HG03108 (cell line): Measurements from ENCODE around the gene ASTN2.

Experiments used
- ATAC-seq: cut with Tn5 transposase; IDR thresholded peaks from one replicate; pipeline ENCODE4 v1.9.1; 2021; ENCODE audit warnings: moderate library complexity; ENCODE audit not compliant: unreplicated experiment

Gene ASTN2

DNA sequence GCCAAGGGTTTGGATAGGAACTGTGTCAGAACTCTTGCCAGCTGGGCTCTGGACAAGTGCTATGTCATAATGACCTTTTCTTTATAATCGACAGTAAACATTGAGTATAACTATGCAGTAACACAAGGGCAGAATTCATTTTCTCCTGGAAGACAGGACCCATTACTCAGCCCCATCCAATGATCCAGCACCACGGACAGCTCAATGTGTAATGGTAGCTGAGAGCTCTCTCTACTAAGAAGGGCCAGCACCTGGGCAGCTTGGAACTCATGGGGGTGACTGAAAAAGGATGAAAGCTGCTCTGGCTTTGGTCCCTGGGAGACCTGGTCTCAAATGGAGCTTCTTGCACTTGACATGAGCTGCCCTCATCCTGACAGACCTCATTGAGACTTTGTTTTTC lies 380.0 kb downstream of the ASTN2 start:
- no peak for ATAC-seq

DNA sequence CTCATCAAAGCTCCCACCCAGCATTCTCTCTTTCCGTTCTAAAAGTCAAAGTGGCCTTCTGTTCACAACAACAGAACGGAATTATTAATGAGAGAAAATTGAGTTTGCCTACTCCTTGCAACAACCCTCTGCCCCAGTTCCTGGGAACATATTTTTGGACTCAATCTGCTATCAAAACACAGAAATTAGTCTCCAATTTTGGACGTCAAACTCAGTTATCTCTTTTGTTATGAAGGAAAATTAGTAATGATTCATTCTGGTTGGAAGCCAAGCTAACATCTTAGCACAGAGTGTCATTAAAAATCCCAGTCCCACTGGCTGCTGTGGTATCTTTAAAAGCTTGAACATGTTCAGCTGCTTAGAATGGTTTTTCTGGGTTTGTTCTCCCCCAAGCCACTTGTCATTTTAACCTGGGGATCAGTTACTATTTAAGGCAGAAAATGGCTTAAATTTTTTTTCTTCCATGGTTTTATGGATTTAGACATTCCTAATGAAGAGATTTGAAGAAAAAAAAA lies 384.5 kb downstream of the ASTN2 start:
- no peak for ATAC-seq

DNA sequence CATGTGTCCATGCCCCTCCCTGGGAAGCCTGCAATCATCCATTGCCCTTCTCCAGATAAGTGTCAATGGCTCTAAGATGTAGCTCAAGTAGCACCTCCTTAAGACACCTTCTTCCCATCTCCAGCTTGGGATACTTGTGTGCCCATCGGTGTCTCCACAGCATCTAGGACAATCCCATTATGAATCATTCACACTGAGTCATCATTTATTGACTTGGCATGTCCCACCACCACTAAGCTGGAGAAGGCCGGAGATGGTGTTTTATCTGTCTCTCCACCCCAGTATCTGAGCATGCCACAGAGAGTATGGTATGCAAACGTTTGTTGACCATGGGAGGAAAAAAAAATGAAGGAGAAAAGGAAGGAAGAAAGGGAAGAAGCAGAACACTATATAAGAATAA lies 385.5 kb downstream of the ASTN2 start:
- ATAC-seq = no peak

DNA sequence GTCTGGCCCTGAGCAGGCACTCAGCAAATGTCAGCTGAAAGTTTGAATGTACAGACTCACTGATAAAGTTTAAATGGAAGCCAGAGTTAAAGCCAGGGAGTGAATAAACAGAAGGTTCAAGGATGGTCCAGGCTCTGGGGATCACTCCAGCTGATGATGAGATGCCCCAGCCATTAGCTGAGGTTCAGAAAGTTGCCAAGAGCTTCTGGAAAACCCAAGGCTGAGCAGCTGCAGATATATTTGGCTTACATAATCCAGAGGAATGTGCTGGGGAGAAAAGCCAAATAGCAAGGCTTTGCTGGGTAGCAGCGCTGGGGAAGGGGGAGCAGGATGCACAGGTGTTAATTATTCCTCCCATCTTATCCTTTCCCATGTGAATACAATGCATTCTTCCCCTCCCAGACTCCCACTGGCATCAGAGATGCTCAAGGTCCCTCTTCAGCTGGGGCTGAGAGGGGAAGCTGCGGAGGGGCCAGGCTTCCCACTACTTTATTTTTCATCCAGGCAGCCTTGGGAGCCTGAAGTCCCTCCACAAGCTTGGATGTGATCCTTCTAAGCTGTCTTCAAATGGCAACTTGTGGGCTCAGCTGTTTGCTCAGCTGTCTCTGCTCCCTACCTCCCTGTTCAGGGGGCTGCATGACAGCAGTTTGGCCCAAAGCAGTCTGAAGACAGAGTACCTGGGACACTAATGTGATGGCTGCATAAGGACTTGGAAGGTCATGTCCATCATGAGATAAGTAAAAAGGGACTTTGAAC lies 386.6 kb downstream of the ASTN2 start:
- ATAC-seq = no peak

DNA sequence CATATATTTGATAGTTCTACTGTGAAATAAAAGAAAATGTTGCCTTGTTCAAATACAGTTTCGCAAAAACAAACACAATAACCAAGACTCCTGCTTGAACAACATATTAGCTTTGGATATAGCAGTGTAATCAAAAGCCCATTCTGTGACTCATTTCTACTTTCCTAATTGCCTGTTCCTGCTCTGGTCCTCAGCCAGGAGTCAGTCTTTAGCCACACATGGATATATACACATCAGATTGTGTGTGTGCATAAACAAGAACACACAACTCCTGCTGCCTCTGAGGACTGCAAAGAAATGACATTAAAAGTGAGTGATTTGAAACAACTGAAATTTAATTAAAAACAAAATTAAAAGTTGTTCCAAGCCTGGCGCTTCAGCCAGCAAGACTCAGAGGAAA lies 393.0 kb downstream of the ASTN2 start:
- no peak for ATAC-seq

DNA sequence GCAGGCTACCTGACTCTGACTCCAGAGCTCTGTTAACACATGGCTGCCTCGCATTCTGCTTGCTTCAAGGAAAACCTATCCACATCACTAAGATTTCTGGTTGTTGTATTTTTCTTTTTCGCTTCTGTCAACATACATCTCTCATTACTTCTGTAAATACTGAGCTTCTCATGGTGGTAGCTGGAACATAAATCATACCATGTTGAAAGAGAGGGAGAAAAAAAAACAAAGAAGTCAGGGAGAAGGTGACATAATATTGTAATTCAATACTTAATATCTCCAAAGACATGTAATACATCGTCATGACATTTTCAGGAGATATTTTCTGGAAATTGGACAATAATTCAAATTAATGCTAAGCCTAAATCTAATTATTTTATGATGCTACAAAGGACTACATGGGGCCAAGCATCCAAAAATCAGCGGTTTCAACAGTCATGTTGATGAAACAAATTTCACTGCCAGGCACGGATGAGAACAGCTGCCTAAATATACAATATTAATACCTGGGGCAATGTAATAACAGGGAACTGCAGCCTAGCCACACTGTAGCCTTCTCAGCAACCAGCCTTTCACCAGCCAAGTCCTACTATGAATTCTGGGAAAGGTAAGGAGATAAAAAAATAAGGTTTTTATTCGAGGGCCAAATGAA lies 395.8 kb downstream of the ASTN2 start:
- no peak for ATAC-seq

DNA sequence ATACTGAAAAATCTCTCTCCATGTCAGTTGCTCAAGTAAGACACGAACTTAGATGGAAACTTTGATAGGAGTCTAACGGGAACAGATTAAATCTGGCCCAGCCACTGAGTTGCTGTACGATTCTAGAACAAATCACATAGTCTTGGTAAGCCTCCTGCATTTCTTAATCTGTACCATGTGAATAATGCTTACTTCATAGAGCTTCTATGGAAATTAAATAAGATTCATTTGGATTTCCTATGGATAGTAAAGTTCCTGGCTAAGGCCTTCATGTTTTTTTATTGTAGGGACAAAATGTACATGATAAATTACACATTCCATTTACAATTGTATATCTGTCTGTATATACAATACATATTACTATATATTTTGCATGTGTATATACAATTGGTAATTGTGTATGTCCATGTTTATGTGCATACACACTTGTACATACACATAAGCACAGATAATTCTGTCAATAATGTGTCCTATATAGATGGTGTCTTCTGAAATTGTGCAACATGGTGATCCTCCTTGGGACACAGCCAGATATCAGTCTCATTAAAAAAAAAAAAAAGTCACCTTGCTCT lies 397.4 kb downstream of the ASTN2 start:
- ATAC-seq = no peak

DNA sequence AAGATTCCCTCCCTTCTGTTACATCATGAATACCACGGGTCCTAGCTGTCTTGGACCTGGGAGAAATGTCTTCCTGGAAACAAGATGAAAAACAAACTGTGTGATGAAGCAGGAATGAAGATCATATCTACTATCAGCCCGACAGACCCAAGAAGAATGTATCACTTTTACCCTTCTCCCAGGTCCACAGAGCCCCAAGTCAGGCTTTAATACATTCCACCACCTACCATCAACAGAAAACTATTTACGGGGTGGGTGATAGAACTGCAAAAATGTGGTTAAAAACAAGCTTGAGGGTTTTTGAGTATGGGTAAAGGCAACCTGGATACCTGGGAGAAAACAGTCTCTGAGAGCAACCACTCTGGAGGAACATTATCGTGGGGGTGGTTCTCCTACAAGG lies 400.8 kb downstream of the ASTN2 start:
- ATAC-seq = no peak

DNA sequence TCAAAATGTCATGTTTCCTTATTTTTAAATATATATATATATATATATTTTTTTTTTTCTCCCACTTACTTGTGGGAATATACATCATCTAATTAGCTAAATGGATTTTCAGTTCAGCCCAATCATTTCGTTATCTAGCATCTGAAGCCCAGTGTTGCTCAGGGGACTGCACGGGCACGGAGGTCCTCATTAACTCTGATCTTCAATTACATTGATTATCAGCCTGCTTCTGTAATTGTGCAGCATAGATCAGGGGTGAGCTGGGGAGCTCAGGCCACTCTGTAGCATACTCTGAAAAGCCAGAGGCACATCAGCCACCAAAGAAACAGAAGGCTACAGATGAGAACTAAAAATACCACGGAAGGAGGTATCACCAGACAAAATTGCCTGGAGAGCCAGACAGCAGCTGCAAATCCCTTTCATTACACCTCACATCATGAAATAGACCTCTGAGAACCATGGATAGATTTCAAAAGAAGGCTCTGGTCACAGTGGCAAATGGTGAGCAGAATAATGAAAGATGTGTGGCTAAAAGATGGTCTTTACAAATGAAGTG lies 401.3 kb downstream of the ASTN2 start:
- no peak for ATAC-seq

DNA sequence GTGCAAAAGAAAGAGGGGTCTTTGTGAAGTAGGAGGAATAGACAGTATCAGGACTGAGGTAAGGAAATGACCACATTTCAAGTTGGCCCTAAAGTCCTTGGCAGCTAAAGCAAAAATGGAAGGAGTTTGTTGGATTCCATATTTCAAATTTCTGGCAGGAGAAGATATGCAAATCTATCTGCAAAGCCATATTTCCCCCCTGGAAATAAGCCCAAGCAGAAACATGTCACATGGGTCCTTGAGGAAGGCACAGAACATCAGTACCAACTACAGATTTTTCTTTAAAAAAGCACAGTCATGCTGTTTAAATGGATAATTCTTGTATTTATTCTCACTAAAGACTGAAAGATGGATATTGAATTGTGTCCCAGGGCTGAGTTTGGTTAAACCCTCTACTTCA lies 404.8 kb downstream of the ASTN2 start:
- no peak for ATAC-seq

DNA sequence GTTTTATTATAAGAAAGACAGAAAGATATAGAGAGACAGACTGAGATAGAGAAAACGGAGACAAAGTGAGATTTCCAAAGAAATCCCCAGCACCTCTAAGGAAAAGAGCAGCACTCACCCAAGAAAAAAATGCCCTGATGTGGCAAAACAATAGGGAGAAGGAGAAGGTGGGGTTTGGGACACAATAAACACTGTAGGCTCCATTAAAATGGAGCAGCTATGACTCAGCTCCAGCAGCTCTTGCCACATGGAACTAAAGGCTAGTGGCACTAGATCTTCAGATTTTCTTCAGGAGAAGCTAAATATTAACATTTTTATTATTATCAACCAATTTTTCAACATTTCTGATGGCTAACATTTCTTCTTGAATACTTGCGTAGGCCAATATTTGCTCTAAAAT lies 406.0 kb downstream of the ASTN2 start:
- ATAC-seq = no peak

DNA sequence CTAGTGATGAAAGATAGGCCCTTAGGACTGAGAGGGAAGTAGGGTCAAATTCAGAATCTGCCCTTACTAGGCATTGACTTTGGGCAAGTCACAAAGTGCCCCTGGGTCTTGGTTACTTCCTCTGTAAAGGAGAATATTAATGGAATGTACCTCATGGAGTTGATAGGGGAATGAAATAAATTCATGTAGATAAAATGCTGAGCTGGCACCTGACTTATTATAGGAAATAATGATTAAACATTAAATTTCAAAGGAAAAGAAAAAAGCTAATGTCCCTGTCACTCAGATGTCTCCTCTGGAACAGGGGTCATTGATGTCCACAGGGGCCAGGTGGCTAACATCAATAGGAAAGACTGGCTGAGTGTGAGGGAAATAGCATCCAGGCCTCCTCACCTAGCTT lies 406.4 kb downstream of the ASTN2 start:
- ATAC-seq = no peak

DNA sequence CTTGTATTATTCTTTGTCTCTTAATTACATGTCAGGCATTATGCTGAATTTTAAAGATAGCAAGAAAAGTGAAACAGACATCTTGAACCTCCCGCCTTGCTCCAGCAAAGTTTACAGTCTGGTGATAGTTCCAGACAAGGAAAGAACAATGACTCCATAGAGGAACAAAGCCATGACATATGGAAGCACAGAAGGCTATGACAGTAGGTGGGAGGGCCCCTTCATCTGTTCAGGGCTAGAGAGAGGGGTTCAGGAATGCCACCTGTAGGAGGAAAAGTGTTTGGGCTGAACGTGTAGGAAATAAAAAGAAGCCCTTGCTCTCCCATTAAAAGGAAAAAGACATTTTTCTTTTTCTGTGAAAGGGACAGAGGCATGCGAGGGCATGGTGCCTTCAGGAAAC lies 412.2 kb downstream of the ASTN2 start:
- ATAC-seq = no peak

DNA sequence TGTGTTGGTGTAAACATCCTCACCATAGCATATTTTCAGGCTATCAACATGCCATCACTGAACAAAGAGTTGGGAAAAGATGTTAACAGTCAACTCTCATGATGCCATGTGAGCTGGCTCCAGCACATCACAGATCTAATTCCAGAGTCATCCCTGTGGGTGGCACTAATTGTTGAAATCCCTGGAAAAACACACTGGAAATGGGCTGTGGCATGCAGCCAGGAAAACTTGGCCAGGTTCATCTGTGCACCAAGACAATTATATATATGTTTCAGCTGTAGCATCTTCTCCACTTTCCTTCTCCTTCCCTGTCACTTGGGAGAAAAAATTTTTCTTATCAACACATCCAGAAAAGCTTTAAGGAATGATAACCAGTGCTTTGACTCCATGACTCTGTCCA lies 414.0 kb downstream of the ASTN2 start:
- ATAC-seq = no peak

DNA sequence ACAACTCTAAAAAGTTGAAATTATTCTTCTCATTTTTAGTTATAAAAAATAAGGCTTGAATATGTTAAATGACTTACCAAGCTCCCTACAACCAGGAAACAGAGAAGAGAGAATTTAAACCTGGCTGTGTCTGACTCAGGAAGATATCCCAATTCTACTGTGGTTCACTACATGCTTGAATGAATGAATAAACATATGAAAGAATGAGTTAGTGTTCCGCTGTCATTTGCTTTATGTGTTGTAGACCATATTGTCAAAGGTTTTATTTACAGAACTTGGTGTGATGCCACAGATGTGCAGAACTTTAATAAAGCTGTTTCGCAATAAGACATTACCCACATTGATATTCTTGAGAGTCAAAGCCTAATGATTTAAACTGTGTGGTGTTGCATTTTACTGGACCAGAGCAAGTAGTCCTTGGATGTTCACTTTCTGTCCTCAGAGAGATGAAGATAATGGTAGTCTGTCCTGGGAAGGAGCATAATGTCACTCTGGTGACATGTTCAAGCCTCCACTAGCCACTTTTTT lies 414.6 kb downstream of the ASTN2 start:
- ATAC-seq = no peak

DNA sequence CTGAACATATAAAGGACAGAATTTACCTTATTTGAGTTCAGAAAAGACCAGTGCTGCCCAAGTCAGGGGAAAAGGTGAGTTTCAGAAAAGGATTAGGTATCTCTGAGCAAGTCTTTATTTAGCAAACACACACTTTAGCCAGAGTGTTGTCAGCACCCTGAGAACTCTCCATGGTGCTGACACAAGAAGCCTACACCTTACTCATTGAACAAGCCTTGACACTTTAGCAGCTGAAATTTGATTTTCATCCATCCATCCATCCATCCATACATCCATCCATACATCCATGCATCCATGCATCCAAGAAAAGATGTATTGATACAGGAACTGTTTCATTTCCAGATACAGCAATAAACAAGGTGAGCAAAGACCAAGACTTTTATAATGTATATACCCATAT lies 416.6 kb downstream of the ASTN2 start:
- no peak for ATAC-seq

DNA sequence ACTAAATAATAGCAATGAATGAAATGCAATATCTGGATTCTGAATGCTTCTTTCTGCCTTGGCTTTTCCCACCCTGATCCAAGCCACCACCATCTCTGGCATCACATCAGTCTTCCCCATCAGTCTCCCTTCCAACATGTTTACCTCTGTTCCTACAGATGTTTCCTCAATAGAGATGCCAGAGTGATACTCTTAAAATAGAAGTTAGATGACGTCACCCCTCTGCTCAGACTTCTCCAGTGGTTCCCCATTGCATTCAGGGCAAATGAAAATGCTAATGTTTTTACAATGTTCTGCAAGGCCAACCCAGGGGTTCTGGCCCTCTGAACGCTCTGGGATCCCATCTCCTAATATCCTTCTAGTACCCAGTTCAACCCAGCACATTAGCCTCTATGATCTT lies 422.0 kb downstream of the ASTN2 start:
- no peak for ATAC-seq

DNA sequence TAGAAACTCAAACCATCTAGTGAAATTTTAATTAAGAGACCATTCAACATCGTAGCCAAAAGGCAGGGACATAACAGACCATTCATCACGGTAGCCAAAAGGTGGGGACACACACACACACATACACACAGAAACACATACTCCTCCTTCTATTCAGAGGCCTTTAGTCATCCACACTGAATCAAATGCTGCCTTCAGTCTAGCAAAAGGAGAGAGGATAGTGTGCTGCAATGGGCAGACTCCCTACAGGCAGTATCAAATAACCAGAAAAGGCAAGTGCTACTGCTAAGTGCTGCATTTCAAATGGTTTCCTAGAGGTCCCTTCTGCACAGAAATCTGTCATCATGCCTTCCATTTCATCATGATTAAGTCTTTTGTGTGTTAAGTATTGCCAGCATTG lies 423.8 kb downstream of the ASTN2 start:
- ATAC-seq = no peak

DNA sequence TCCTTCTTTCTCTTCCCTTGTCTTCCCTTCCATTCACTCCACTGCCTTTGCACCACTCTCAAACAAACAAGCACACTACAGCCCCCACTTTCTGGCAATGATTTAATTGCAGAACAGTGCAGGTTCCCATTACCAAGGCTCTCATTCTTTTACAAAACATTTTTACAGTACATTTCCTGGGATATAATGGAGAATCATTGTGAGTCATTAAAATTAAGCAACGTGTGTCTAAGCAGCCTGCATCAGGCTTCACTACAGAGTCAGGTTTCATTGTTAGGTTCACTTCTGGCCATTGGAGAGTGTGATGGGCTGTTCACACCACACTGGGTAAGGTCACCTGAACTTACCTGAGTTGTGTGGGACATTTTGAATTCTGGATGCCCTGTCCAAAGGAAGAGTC lies 424.3 kb downstream of the ASTN2 start:
- no peak for ATAC-seq

DNA sequence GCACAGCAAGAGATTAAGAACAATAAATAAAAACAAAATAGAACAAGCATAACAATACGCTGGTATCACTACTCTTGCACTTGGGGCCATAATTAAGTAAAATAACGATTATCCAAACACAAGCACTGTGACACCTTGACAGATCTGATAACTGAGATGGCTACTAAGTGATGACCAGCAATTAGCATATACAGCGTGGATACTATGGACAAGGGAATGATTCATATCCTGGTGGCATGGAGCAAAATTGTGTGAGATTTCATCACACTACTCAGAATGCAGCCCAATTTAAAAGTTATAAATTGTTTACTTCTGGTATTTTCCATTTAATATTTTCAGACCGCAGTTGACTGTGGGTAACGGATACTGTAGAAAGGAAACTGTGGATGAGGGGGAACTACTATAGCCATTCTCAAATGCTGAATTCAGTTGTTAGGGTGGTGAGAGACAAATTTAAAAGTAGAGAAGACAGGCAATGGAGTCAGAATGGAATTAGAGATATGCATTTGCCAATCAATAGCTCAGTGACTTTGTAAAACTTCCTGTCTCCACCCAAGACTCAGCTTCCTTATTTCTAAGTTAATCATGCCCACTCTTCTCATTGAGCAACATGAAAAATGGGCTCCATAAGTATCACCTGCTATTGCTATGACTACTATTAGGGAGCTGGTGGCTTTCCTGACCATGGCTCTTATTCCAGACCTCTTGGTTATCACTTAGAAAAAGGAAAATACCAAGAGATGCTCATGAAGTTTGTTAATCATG lies 427.0 kb downstream of the ASTN2 start:
- no peak for ATAC-seq

DNA sequence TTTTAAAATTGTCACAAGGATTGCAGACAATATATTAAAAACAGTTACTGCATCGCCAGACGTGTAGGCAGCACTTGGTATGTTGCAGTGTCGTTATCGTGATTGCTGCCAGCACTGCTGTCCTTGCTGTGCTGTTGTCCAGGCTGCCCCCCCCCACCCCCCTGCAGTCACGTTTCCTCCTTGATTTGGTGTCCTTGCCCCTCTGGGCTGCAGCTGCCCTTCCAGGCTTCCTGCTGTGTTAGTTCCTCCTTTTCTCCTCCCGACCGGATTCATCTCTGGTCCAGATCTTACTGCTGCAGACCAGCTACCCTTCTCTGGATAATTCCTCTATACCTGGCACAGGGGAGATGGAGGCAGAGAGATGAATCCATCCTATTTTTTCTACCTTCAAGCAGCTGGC lies 428.8 kb downstream of the ASTN2 start:
- no peak for ATAC-seq
